CD4-positive, alpha-beta memory T cell (primary cell): ENCODE data around the gene CDKN2B. TPM values are rescaled to one million over a fixed set of nuclear protein-coding genes. Genes with fewer than 3 reads are reported as not detected.

Experiments
- CTCF ChIA-PET: fragments of 350-600 bp; sonication (Branson Sonifier 250); formaldehyde crosslinking; loops from one replicate; lab custom pipeline; 2021; ENCODE audit warnings: inconsistent platforms; ENCODE audit not compliant: partially characterized antibody; lab: Charles Lee
- POLR2A ChIA-PET: fragments of 350-600 bp; sonication (Branson Sonifier 250); formaldehyde crosslinking; loops from one replicate; lab custom pipeline; 2021; ENCODE audit not compliant: partially characterized antibody; lab: Charles Lee
- DNase-seq, 5 donors: peaks; one replicate each; pipeline versions ENCODE4 v3.0.0 to v3.0.0-alpha.2; 2020 to 2022; ENCODE audit warnings: mixed read lengths in 1 of 5
- H3K27ac ChIP-seq: one replicate; pipeline ENCODE4 v1.7.0; 2013; ENCODE audit warnings: low read depth, low read length
- H3K27me3 ChIP-seq: 2 replicates; pipeline ENCODE4 v1.7.0; 2013; ENCODE audit warnings: mild to moderate bottlenecking, low read length, moderate library complexity; ENCODE audit not compliant: insufficient read depth
- H3K36me3 ChIP-seq: 2 replicates; pipeline ENCODE4 v1.7.0; 2013; ENCODE audit warnings: mild to moderate bottlenecking, low read length, moderate library complexity; ENCODE audit not compliant: insufficient read depth
- H3K4me1 ChIP-seq: 2 replicates; pipeline ENCODE4 v1.7.0; 2013; ENCODE audit warnings: mild to moderate bottlenecking, low read length, moderate library complexity; ENCODE audit not compliant: insufficient read depth
- H3K4me3 ChIP-seq, 2 donors: one replicate each; pipeline ENCODE4 v1.7.0; 2013; ENCODE audit warnings: low read length in 2 of 2, mild to moderate bottlenecking in 1 of 2
- H3K9me3 ChIP-seq, 2 donors: one replicate each; pipeline ENCODE4 v1.7.0; 2013; ENCODE audit warnings: low read length in 2 of 2, control low read depth in 1 of 2; ENCODE audit not compliant: control insufficient read depth in 1 of 2
- H3K27ac Mint-ChIP-seq, 7 donors: one replicate each; pipeline ENCODE4 v1.8.0; 2020 to 2021; ENCODE audit warnings: mixed read lengths in 7 of 7, mild to moderate bottlenecking in 6 of 7, inconsistent platforms in 3 of 7, moderate library complexity in 3 of 7
- H3K27me3 Mint-ChIP-seq, 2 donors: one replicate each; pipeline ENCODE4 v1.8.0; 2020 to 2021; ENCODE audit warnings: mixed read lengths in 2 of 2
- H3K36me3 Mint-ChIP-seq, 2 donors: one replicate each; pipeline ENCODE4 v1.8.0; 2020 to 2021; ENCODE audit warnings: mixed read lengths in 2 of 2, inconsistent platforms in 1 of 2, mild to moderate bottlenecking in 1 of 2
- H3K4me1 Mint-ChIP-seq, 4 donors: one replicate each; pipeline ENCODE4 v1.8.0; 2020 to 2021; ENCODE audit warnings: mixed read lengths in 4 of 4, mild to moderate bottlenecking in 1 of 4
- H3K4me3 Mint-ChIP-seq, 8 donors: one replicate each; pipeline ENCODE4 v1.8.0; 2020 to 2021; ENCODE audit warnings: mixed read lengths in 8 of 8, mild to moderate bottlenecking in 7 of 8, moderate library complexity in 6 of 8, inconsistent platforms in 3 of 8
- H3K9me3 Mint-ChIP-seq, 8 donors: one replicate each; pipeline ENCODE4 v1.8.0; 2020 to 2021; ENCODE audit warnings: mixed read lengths in 8 of 8, mild to moderate bottlenecking in 5 of 8, inconsistent platforms in 3 of 8, moderate library complexity in 1 of 8
- intact Hi-C: fragments of 100-400 bp; cut with micrococcal nuclease; formaldehyde crosslinking; loops from one replicate; pipeline ENCODE4 v1.15.1; 2023
- polyA plus RNA-seq, 2 donors: library from polyadenylated mRNA; unstranded; fragments of 300-500 nt; fragmentation: Illumina TruSeq; gene quantifications; one replicate each; pipeline ENCODE4 v1.2.3, GENCODE V29; 2021
- total RNA-seq, 2 experiments: library from RNA; stranded (reverse); gene quantifications; one replicate each; pipeline ENCODE4 v1.2.3, GENCODE V29; 2021

CDKN2B gene
- total and polyA plus RNA-seq, 4 experiments from 2014 or later: 0.26 to 2.1 (median 0.64) TPM

GRCh38 chr9:22028394-22028793 is 19.3 kb upstream of the CDKN2B start:
- H3K4me3 ChIP-seq: no peak overlapping the region
- Mint-ChIP-seq H3K27me3 (peaks cover 0 to 3% of the 10 kb centered on the region in 2 donors), H3K9me3 (no peaks in the 10 kb centered on the region), H3K27ac (no peak overlapping the region), H3K36me3 (no peaks in the 10 kb centered on the region), H3K4me1 (peaks cover 0 to 6% (median 0%) of the 10 kb centered on the region in 4 donors), H3K4me3 (no peak overlapping the region)
- ChIA-PET POLR2A (no interaction called here), CTCF (interaction anchor here (0.7 to 1.9 kb wide), 3 partner anchors 10 to 215 kb away, joined by 3 to 8 read pairs (median 3); partner anchors contain the start of gene CDKN2B)
- no peak for DNase-seq
- intact Hi-C loops: no loop called here
- H3K9me3 ChIP-seq: no peaks in the 10 kb centered on the region
- H3K4me1 ChIP-seq: no peaks in the 10 kb centered on the region
- H3K36me3 ChIP-seq: no peaks in the 10 kb centered on the region
- no peaks in the 10 kb centered on the region for H3K27me3 ChIP-seq
- H3K27ac ChIP-seq: no peak overlapping the region

GRCh38 chr9:22026696-22027095 is 17.6 kb upstream of the CDKN2B start:
- Histone ChIP-seq H3K27me3 (no peaks in the 10 kb centered on the region), H3K9me3 (no peaks in the 10 kb centered on the region), H3K27ac (no peak overlapping the region), H3K36me3 (no peaks in the 10 kb centered on the region), H3K4me1 (no peaks in the 10 kb centered on the region), H3K4me3 (no peak overlapping the region)
- Mint-ChIP-seq H3K27ac (no peak overlapping the region), H3K36me3 (no peaks in the 10 kb centered on the region), H3K9me3 (peaks cover 0 to 4% (median 0%) of the 10 kb centered on the region in 8 donors), H3K4me3 (no peak overlapping the region), H3K4me1 (peaks cover 0 to under 1% (median 0%) of the 10 kb centered on the region in 4 donors), H3K27me3 (peaks cover 3 to 6% of the 10 kb centered on the region in 2 donors)
- ChIA-PET CTCF (interaction anchor here (1.4 to 2.5 kb wide), 3 partner anchors 11 to 213 kb away, joined by 4 to 14 read pairs (median 4); partner anchors contain the start of gene CDKN2B), POLR2A (no interaction called here)
- intact Hi-C loops: no loop called here
- no peak for DNase-seq

- intact Hi-C loops: no loop called here
- no peak overlapping the region for H3K27ac ChIP-seq
- H3K4me3 ChIP-seq: no peak overlapping the region
- peaks cover 0 to 16% (median 5%) of the 10 kb centered on the region in 8 donors for H3K9me3 Mint-ChIP-seq
- peaks cover 10 to 15% of the 10 kb centered on the region in 2 donors for H3K27me3 Mint-ChIP-seq
- H3K36me3 Mint-ChIP-seq: no peaks in the 10 kb centered on the region
- no peaks in the 10 kb centered on the region for H3K4me1 Mint-ChIP-seq
- no peak overlapping the region for H3K27ac Mint-ChIP-seq
- POLR2A ChIA-PET: no interaction called here
- H3K4me3 Mint-ChIP-seq: no peak overlapping the region
- CTCF ChIA-PET: interaction anchor here (2.5 kb wide), 1 partner anchor 14 kb away, joined by 13 read pairs; the partner anchor contains the start of gene CDKN2B
- no peaks in the 10 kb centered on the region for H3K36me3 ChIP-seq
- no peak for DNase-seq
- H3K4me1 ChIP-seq: no peaks in the 10 kb centered on the region
- no peaks in the 10 kb centered on the region for H3K27me3 ChIP-seq
- no peaks in the 10 kb centered on the region for H3K9me3 ChIP-seq
These were observed 13.3 kb upstream of the CDKN2B start for GRCh38 chr9:22022396-22022795.

GRCh38 chr9:22010866-22011625 is 1.9 kb upstream of the CDKN2B start:
- intact Hi-C loops: no loop called here
- DNase-seq: no peak
- Mint-ChIP-seq H3K4me1 (peaks cover 7 to 16% (median 12%) of the 10 kb centered on the region in 4 donors), H3K36me3 (no peaks in the 10 kb centered on the region), H3K9me3 (peaks cover 0 to 7% (median 0%) of the 10 kb centered on the region in 8 donors), H3K4me3 (no peak overlapping the region), H3K27ac (no peak overlapping the region), H3K27me3 (peaks cover 13 to 15% of the 10 kb centered on the region in 2 donors)
- peaks cover 19% of the 10 kb centered on the region for H3K4me1 ChIP-seq
- H3K27ac ChIP-seq: no peak overlapping the region
- CTCF ChIA-PET: interaction anchor here (0.8 to 7.3 kb wide), 8 partner anchors 11 to 441 kb away, joined by 3 to 355 read pairs (median 14); partner anchors contain the start of gene MTAP
- POLR2A ChIA-PET: interaction anchor here (0.9 kb wide), 1 partner anchor 194 kb away, joined by 3 read pairs; no protein-coding TSS in a partner anchor
- H3K4me3 ChIP-seq: no peak overlapping the region
- H3K36me3 ChIP-seq: no peaks in the 10 kb centered on the region
- peaks cover 28% of the 10 kb centered on the region for H3K27me3 ChIP-seq
- no peaks in the 10 kb centered on the region for H3K9me3 ChIP-seq

GRCh38 chr9:22009506-22009867 is 382 bp upstream of the CDKN2B start:
- POLR2A ChIA-PET: interaction anchor here (1.2 to 2.9 kb wide), 6 partner anchors 15 to 197 kb away, joined by 3 to 23 read pairs (median 6); partner anchors contain the start of genes CDKN2A and CDKN2B-AS1
- Histone ChIP-seq H3K9me3 (no peaks in the 10 kb centered on the region), H3K27ac (peak overlapping the region; percentile 5), H3K27me3 (peaks cover 43% of the 10 kb centered on the region), H3K36me3 (no peaks in the 10 kb centered on the region), H3K4me1 (peaks cover 29% of the 10 kb centered on the region), H3K4me3 (peak overlapping the region in 1 of 2 donors; percentile 65)
- Mint-ChIP-seq H3K4me3 (peak overlapping the region; percentile 69 to 90 (median 84)), H3K27me3 (peaks cover 25 to 27% of the 10 kb centered on the region in 2 donors), H3K27ac (peak overlapping the region in 6 of 7 donors; percentile 16 to 81 (median 42)), H3K4me1 (peaks cover 15 to 27% (median 21%) of the 10 kb centered on the region in 4 donors), H3K9me3 (peaks cover 0 to 12% (median 0%) of the 10 kb centered on the region in 8 donors), H3K36me3 (no peaks in the 10 kb centered on the region)
- intact Hi-C loops: loop anchor here (5.0 kb wide), 1 partner anchor 42 kb away; no protein-coding TSS in a partner anchor
- CTCF ChIA-PET: interaction anchor here (0.8 to 7.3 kb wide), 33 partner anchors 8 to 443 kb away, joined by 3 to 355 read pairs (median 8); partner anchors contain the start of genes CDKN2A, CDKN2B-AS1 and MTAP
- no peak for DNase-seq

GRCh38 chr9:22008384-22008716 is 755 bp downstream of the CDKN2B start:
- intact Hi-C loops: loop anchor here (1.0 to 5.0 kb wide), 4 partner anchors 13 to 195 kb away; no protein-coding TSS in a partner anchor
- peaks cover 0 to 12% (median 0%) of the 10 kb centered on the region in 8 donors for H3K9me3 Mint-ChIP-seq
- ChIA-PET POLR2A (interaction anchor here (1.2 to 2.9 kb wide), 7 partner anchors 14 to 206 kb away, joined by 3 to 23 read pairs (median 6); partner anchors contain the start of genes CDKN2A, CDKN2B-AS1 and MTAP), CTCF (interaction anchor here (0.7 to 7.3 kb wide), 59 partner anchors 9 to 675 kb away, joined by 3 to 355 read pairs (median 5); partner anchors contain the start of genes CDKN2A, CDKN2B-AS1 and MTAP)
- H3K27me3 ChIP-seq: peaks cover 49% of the 10 kb centered on the region
- no peak overlapping the region for H3K27ac ChIP-seq
- no peak for DNase-seq
- peaks cover 29% of the 10 kb centered on the region for H3K4me1 ChIP-seq
- H3K9me3 ChIP-seq: no peaks in the 10 kb centered on the region
- peaks cover 29 to 33% of the 10 kb centered on the region in 2 donors for H3K27me3 Mint-ChIP-seq
- no peaks in the 10 kb centered on the region for H3K36me3 ChIP-seq
- peak overlapping the region in 3 of 7 donors; percentile 4 to 74 (median 22) for H3K27ac Mint-ChIP-seq
- peak overlapping the region; percentile 8 to 65 for H3K4me3 ChIP-seq
- peak overlapping the region; percentile 69 to 89 (median 82) for H3K4me3 Mint-ChIP-seq
- no peaks in the 10 kb centered on the region for H3K36me3 Mint-ChIP-seq
- H3K4me1 Mint-ChIP-seq: peaks cover 15 to 27% (median 21%) of the 10 kb centered on the region in 4 donors
